PC-3 (cell line): Measurements from ENCODE around the gene ARHGAP22.

ENCODE experiments used
- EZH2 ChIP-seq: fragments of 300-600 bp; sonication (generic); IDR thresholded peaks from one replicate; pipeline ENCODE4 v1.6.1; 2017; ENCODE audit warnings: antibody characterized with exemption, mild to moderate bottlenecking, low read length; ENCODE audit not compliant: unreplicated experiment
- TF ChIP-seq, protein P1 (sequence below): fragments of 300-600 bp; sonication (generic); conservative IDR thresholded peaks from 2 replicates; pipeline ENCODE4 v1.5.1; 2017; ENCODE audit warnings: antibody characterized with exemption, low read depth, mild to moderate bottlenecking, low read length

DNA sequence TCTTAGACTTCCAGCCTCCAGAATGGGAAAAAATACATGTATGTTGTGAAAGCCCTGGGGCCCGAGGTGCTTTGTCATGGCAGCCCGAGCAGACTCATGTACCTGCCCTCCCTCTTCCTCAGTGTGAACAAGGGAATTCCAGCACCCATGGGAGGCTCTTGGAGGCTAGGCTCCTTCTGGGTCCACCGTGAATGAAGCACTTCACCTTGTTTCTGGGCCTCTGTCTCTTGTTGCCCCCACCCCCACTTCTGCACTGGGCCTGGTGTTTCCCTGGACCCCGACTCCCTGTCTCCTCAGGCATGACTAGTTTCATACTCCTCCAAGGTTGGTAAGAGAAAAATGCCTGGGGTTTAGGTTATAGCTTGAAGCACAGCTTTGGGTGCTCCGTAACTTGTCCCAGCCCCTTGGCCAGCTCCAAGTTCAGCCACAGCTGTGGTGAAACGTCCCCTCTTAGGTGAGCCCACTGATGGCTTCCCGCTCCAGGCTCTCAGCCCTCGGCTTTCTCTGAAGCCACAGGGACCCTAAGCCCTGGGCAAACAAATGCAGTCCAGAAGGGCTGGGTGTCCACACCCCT lies 30.2 kb upstream of the ARHGAP22 start:
- TF ChIP-seq, protein P1, sequence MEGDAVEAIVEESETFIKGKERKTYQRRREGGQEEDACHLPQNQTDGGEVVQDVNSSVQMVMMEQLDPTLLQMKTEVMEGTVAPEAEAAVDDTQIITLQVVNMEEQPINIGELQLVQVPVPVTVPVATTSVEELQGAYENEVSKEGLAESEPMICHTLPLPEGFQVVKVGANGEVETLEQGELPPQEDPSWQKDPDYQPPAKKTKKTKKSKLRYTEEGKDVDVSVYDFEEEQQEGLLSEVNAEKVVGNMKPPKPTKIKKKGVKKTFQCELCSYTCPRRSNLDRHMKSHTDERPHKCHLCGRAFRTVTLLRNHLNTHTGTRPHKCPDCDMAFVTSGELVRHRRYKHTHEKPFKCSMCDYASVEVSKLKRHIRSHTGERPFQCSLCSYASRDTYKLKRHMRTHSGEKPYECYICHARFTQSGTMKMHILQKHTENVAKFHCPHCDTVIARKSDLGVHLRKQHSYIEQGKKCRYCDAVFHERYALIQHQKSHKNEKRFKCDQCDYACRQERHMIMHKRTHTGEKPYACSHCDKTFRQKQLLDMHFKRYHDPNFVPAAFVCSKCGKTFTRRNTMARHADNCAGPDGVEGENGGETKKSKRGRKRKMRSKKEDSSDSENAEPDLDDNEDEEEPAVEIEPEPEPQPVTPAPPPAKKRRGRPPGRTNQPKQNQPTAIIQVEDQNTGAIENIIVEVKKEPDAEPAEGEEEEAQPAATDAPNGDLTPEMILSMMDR: no peak
- no peak for TF ChIP-seq EZH2
